ENCODE results near the gene COA8.

Gene COA8

GRCh38 chr14:103526247-103526913 is 36.4 kb upstream of the COA8 start:
- DNase-seq (ENCODE audit: low read depth): no peak

GRCh38 chr14:103526914-103527248 is 35.9 kb upstream of the COA8 start:
- no peak for DNase-seq (ENCODE audit: low read depth)

GRCh38 chr14:103527408-103528145 is 35.2 kb upstream of the COA8 start:
- DNase-seq (ENCODE audit: low read depth): no peak

- DNase-seq (ENCODE audit: low read depth): no peak
Measured at GRCh38 chr14:103528146-103528586, 34.6 kb upstream of the COA8 start.

- peak; percentile 69 for DNase-seq (ENCODE audit: low read depth)
Measured at GRCh38 chr14:103528587-103529382, 34.0 kb upstream of the COA8 start, which contains the start of gene TRMT61A. Gene TRMT61A (plus strand): TSS chr14:103529196. CDS start chr14:103529979, 783 bp downstream.

GRCh38 chr14:103529383-103530365 is 33.1 kb upstream of the COA8 start:
- no peak for DNase-seq (ENCODE audit: low read depth)

GRCh38 chr14:103530390-103530789 is 32.4 kb upstream of the COA8 start:
- no peak for DNase-seq (ENCODE audit: low read depth)

GRCh38 chr14:103530831-103531230 is 31.9 kb upstream of the COA8 start:
- no peak for DNase-seq (ENCODE audit: low read depth)

GRCh38 chr14:103531421-103532215 is 31.1 kb upstream of the COA8 start:
- no peak for DNase-seq (ENCODE audit: low read depth)

- DNase-seq (ENCODE audit: low read depth): no peak
Measured at GRCh38 chr14:103532216-103533136, 30.3 kb upstream of the COA8 start.

- DNase-seq (ENCODE audit: low read depth): no peak
Measured at GRCh38 chr14:103533137-103533998, 29.4 kb upstream of the COA8 start.

- no peak for DNase-seq (ENCODE audit: low read depth)
Measured at GRCh38 chr14:103533999-103534575, 28.7 kb upstream of the COA8 start.

- DNase-seq (ENCODE audit: low read depth): no peak
Measured at GRCh38 chr14:103534576-103535061, 28.1 kb upstream of the COA8 start.

GRCh38 chr14:103535081-103535890 is 27.5 kb upstream of the COA8 start:
- DNase-seq (ENCODE audit: low read depth): no peak

GRCh38 chr14:103535891-103536565 is 26.7 kb upstream of the COA8 start:
- no peak for DNase-seq (ENCODE audit: low read depth)

GRCh38 chr14:103536693-103537092 is 26.1 kb upstream of the COA8 start:
- no peak for DNase-seq (ENCODE audit: low read depth)

Measured in activated T-helper 9 cell treated with anti-CD3 and anti-CD28 coated beads, Interleukin-2, amount 50 U/mL, for 16 hours (primary cell).